Neuronal stem cell (in vitro differentiated cells): ENCODE results near the gene ENOX1.

Experiments
- DNase-seq: peaks from one replicate; pipeline ENCODE4 v3.0.0-alpha.2; 2013; ENCODE audit warnings: low spot score
- H2AFZ ChIP-seq: one replicate; pipeline ENCODE4 v1.6.1; 2013; ENCODE audit warnings: mild to moderate bottlenecking, low read length, inconsistent platforms
- H2AK5ac ChIP-seq: 2 replicates; pipeline ENCODE4 v1.6.1; 2013; ENCODE audit warnings: low read depth, mild to moderate bottlenecking, inconsistent platforms, low read length, moderate library complexity, mixed read lengths
- H2BK120ac ChIP-seq: 2 replicates; pipeline ENCODE4 v1.6.1; 2013; ENCODE audit warnings: low read depth, mild to moderate bottlenecking, inconsistent platforms, low read length, moderate library complexity, mixed read lengths
- H2BK12ac ChIP-seq: one replicate; pipeline ENCODE4 v1.6.1; 2013; ENCODE audit warnings: low read length, inconsistent platforms
- H2BK15ac ChIP-seq: 2 replicates; pipeline ENCODE4 v1.6.1; 2013; ENCODE audit warnings: mild to moderate bottlenecking, low read length, inconsistent platforms, mixed read lengths
- H2BK5ac ChIP-seq: one replicate; pipeline ENCODE4 v1.6.1; 2013; ENCODE audit warnings: inconsistent platforms, mild to moderate bottlenecking, low read length, moderate library complexity
- H3K14ac ChIP-seq: one replicate; pipeline ENCODE4 v1.6.1; 2013; ENCODE audit warnings: low read length, inconsistent platforms
- H3K18ac ChIP-seq: 2 replicates; pipeline ENCODE4 v1.6.1; 2013; ENCODE audit warnings: low read length, inconsistent platforms
- H3K23ac ChIP-seq: 2 replicates; pipeline ENCODE4 v1.6.1; 2013; ENCODE audit warnings: low read depth, mild to moderate bottlenecking, mixed read lengths, low read length, inconsistent platforms; ENCODE audit not compliant: poor library complexity
- H3K27ac ChIP-seq: replicated peaks from 3 replicates; pipeline ENCODE4 v1.5.1; 2013; ENCODE audit warnings: low read length, inconsistent platforms
- H3K27me3 ChIP-seq, 3 experiments: 2 replicates each; pipeline ENCODE4 v1.6.1; 2013; ENCODE audit warnings: low read length in 3 of 3, mild to moderate bottlenecking in 2 of 3, inconsistent platforms in 1 of 3, low read depth in 1 of 3, mixed read lengths in 1 of 3, moderate library complexity in 1 of 3; ENCODE audit not compliant: control insufficient read depth in 3 of 3, insufficient read depth in 3 of 3
- H3K36me3 ChIP-seq, 2 donors: replicated peaks in 1 of 2; 2 replicates each; pipeline ENCODE4 v1.6.1; 2013; ENCODE audit warnings: low read length in 2 of 2; ENCODE audit not compliant: control insufficient read depth in 2 of 2, insufficient read depth in 2 of 2
- H3K4ac ChIP-seq: 2 replicates; pipeline ENCODE4 v1.6.1; 2013; ENCODE audit warnings: inconsistent platforms, mild to moderate bottlenecking, low read length, moderate library complexity
- H3K4me1 ChIP-seq, 2 donors: 1 replicate in 1 of 2; 2 replicates in 1 of 2; pipeline ENCODE4 v1.6.1; 2013; ENCODE audit warnings: low read length in 2 of 2, low read depth in 1 of 2; ENCODE audit not compliant: control insufficient read depth in 2 of 2, insufficient read depth in 1 of 2
- H3K4me2 ChIP-seq: one replicate; pipeline ENCODE4 v1.6.1; 2013; ENCODE audit warnings: mild to moderate bottlenecking, low read length, inconsistent platforms; ENCODE audit not compliant: insufficient read depth, poor library complexity, severe bottlenecking
- H3K4me3 ChIP-seq, 2 donors: 2 replicates each; pipeline ENCODE4 v1.5.1; 2013; ENCODE audit warnings: low read length in 2 of 2, mild to moderate bottlenecking in 2 of 2, inconsistent platforms in 1 of 2, moderate library complexity in 1 of 2
- H3K79me1 ChIP-seq: one replicate; pipeline ENCODE4 v1.6.1; 2013; ENCODE audit warnings: low read depth, mild to moderate bottlenecking, inconsistent platforms, low read length, moderate library complexity
- H3K9ac ChIP-seq: one replicate; pipeline ENCODE4 v1.6.1; 2013; ENCODE audit warnings: mild to moderate bottlenecking, low read depth, low read length, inconsistent platforms; ENCODE audit not compliant: poor library complexity
- H3K9me3 ChIP-seq, 2 donors: replicated peaks in 1 of 2; 2 replicates each; pipeline versions ENCODE3 to v1.6.1; 2013; ENCODE audit warnings: low read length in 2 of 2, mild to moderate bottlenecking in 2 of 2, inconsistent platforms in 1 of 2, low read depth in 1 of 2, mixed read lengths in 1 of 2, moderate library complexity in 1 of 2; ENCODE audit not compliant: control insufficient read depth in 2 of 2, insufficient read depth in 1 of 2
- H4K8ac ChIP-seq: one replicate; pipeline ENCODE4 v1.6.1; 2013; ENCODE audit warnings: low read depth, mild to moderate bottlenecking, inconsistent platforms, low read length, moderate library complexity
- H4K91ac ChIP-seq: one replicate; pipeline ENCODE4 v1.6.1; 2013; ENCODE audit warnings: low read length, low read depth, mild to moderate bottlenecking, inconsistent platforms; ENCODE audit not compliant: poor library complexity
- WGBS, 2 donors: extraction: QIAGEN DNeasy Blood & Tissue Kit; methylation state at CpG; one replicate each; pipeline ENCODE4 v1.1.7; 2013; ENCODE audit warnings: missing lambda C conversion rate in 2 of 2, mixed read lengths in 1 of 2; ENCODE audit not compliant: insufficient read length in 2 of 2, insufficient replicate concordance in 1 of 2; ENCODE audit errors: extremely low coverage in 2 of 2; 5-methylcytosine and 5-hydroxymethylcytosine counted together

Gene ENOX1

DNA sequence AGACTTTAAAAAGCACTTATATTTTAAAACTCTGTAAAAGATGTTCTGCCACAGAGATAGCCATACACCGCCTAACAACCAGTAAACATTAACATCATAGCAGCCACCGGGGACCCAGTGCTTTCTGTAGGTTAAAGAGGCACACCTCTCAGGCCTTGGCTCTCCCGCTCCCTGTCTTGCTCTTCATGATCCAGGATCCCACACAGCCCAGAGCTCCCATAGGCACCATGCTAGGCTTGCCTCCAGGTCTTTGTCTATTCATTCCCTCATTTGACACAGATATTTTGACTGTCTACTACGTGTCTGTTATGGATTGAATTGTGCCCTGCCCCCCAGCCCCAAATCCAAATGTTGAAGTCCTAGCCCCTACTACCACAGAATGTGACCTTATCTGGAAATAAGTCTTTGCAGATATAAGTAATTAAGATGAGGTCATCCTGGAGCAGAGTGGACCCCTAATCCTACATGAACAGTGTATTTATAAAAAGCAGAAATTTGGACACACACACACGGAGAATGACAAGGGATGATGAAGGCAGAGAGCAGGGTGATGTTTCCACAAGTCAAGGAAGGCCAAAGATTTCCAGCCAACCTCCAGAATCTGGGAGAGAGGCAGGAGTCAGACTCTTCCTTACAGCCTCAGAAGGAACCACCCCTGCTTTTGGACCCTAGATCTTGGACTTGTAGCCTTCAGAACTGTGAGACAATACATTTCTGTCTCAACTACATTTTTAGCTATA, 490.8 kb downstream of the ENOX1 start:
- Histone ChIP-seq H3K79me1 (peaks cover 2% of the 10 kb centered on the region), H4K8ac (no peak overlapping the region), H3K4ac (no peak overlapping the region), H2BK15ac (no peak overlapping the region), H2AFZ (no peak overlapping the region), H3K14ac (no peak overlapping the region), H3K9ac (no peak overlapping the region), H3K4me3 (no peak overlapping the region), H3K27me3 (no peaks in the 10 kb centered on the region), H2BK12ac (no peak overlapping the region), H3K36me3 (no peaks in the 10 kb centered on the region), H3K9me3 (peaks cover 0 to 3% of the 10 kb centered on the region in 2 donors), H3K4me2 (no peak overlapping the region), H2BK5ac (no peak overlapping the region), H3K27ac (no peak overlapping the region), H3K18ac (no peak overlapping the region), H4K91ac (no peak overlapping the region), H2BK120ac (no peak overlapping the region), H3K4me1 (peaks cover 6 to 9% of the 10 kb centered on the region in 2 donors), H2AK5ac (no peak overlapping the region), H3K23ac (no peak overlapping the region)
- no CpG with 5 or more reads among the region's 5 CpGs for WGBS, 2 donors
- no peak for DNase-seq

DNA sequence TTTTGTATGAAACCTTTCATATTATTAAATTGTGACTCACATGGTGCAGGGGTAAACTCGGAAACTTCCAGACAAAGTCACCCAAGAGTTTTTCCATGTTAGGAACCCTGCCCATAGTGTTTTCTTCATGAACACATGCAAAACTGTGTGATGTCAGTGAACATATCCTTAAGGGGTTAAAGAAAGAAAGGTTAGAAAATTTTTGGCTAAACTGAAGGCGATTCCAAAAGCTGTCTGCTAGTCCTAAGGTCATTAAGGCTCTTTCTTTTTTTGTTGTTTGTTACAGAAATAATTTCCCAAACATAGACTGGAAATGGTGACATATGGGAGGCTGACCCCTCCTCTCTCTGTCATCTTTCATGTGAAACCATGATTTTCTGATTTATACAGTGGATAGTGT, 491.5 kb downstream of the ENOX1 start:
- Histone ChIP-seq H3K4me2 (no peak overlapping the region), H3K27ac (no peak overlapping the region), H3K4me1 (peaks cover 6 to 9% of the 10 kb centered on the region in 2 donors), H3K27me3 (no peaks in the 10 kb centered on the region), H3K23ac (no peak overlapping the region), H2BK120ac (no peak overlapping the region), H3K18ac (no peak overlapping the region), H2BK5ac (no peak overlapping the region), H2AFZ (no peak overlapping the region), H3K79me1 (peaks cover 2% of the 10 kb centered on the region), H2AK5ac (no peak overlapping the region), H3K4ac (no peak overlapping the region), H4K91ac (no peak overlapping the region), H3K14ac (no peak overlapping the region), H3K4me3 (no peak overlapping the region), H2BK12ac (no peak overlapping the region), H2BK15ac (no peak overlapping the region), H3K36me3 (no peaks in the 10 kb centered on the region), H3K9me3 (peaks cover 0 to 3% of the 10 kb centered on the region in 2 donors), H3K9ac (no peak overlapping the region), H4K8ac (no peak overlapping the region)
- WGBS, 2 donors, result no CpG with 5 or more reads among the region's 2 CpGs
- no peak for DNase-seq

DNA sequence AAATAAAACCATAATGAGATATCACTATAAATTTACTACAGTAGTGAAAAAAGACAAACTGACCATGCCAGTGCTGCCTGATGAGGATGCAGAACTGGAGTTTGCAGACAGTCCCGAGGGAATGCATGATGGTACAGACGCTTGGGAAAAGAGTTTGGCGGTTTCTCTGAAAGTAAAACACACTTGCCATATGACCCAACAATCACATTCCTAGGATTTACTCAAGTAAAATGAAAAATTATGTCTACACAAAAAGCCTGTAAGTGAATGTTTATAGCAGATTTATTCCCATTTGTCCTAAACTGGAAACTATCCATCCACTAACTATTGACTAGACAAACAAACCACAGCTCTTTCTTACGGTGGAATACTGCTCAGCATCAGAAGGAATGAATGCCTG, 492.4 kb downstream of the ENOX1 start:
- WGBS, 2 donors, result no CpG with 5 or more reads among the region's 4 CpGs
- Histone ChIP-seq H4K91ac (no peak overlapping the region), H2AFZ (no peak overlapping the region), H3K23ac (no peak overlapping the region), H4K8ac (no peak overlapping the region), H3K79me1 (peaks cover 2% of the 10 kb centered on the region), H2AK5ac (no peak overlapping the region), H3K4me2 (no peak overlapping the region), H3K9me3 (peaks cover 0 to 3% of the 10 kb centered on the region in 2 donors), H2BK5ac (no peak overlapping the region), H3K4ac (no peak overlapping the region), H2BK120ac (no peak overlapping the region), H3K18ac (no peak overlapping the region), H2BK15ac (no peak overlapping the region), H3K14ac (no peak overlapping the region), H2BK12ac (no peak overlapping the region), H3K4me1 (peaks cover 6 to 9% of the 10 kb centered on the region in 2 donors), H3K4me3 (no peak overlapping the region), H3K27ac (no peak overlapping the region), H3K27me3 (no peaks in the 10 kb centered on the region), H3K36me3 (no peaks in the 10 kb centered on the region), H3K9ac (no peak overlapping the region)
- DNase-seq, result no peak

DNA sequence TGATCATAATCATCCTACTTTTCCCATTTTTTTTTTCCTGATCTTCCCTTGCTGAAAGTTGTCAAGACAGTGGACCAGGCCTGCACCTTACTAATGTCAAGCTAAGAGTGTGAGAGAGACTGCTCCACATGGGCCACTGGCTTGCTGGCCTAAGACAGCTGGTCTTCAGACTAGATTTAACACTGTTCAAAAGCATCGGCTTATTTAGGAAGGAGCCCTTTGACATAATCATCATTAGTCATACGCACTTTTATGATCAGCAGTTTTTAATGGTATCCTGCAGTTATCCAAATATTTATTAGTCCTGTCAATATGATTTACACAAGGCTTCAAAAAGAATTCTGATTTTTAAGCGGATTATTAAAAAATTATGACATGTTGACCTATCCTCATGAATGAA, 492.8 kb downstream of the ENOX1 start:
- Histone ChIP-seq H2BK12ac (no peak overlapping the region), H4K91ac (no peak overlapping the region), H3K14ac (no peak overlapping the region), H3K23ac (no peak overlapping the region), H3K27ac (no peak overlapping the region), H3K27me3 (no peaks in the 10 kb centered on the region), H3K4me3 (no peak overlapping the region), H2BK5ac (no peak overlapping the region), H3K9me3 (peaks cover 0 to 3% of the 10 kb centered on the region in 2 donors), H3K4me1 (peaks cover 5 to 7% of the 10 kb centered on the region in 2 donors), H3K79me1 (peaks cover 2% of the 10 kb centered on the region), H4K8ac (no peak overlapping the region), H3K4me2 (no peak overlapping the region), H2AK5ac (no peak overlapping the region), H2BK120ac (no peak overlapping the region), H2AFZ (no peak overlapping the region), H3K4ac (no peak overlapping the region), H3K36me3 (no peaks in the 10 kb centered on the region), H3K9ac (no peak overlapping the region), H3K18ac (no peak overlapping the region), H2BK15ac (no peak overlapping the region)
- no peak for DNase-seq
- WGBS, 2 donors, result no CpG with 5 or more reads among the region's 3 CpGs
